ENCODE data around the gene ELF2.
A peak's percentile ranks its signal among the peaks of the same experiment; 100 is the strongest.
"Not testable (repeated sequence)": the region's sequence is repeated elsewhere in the genome, so short reads cannot be mapped to it uniquely, and the experiment has no call there.

ELF2 gene

DNA sequence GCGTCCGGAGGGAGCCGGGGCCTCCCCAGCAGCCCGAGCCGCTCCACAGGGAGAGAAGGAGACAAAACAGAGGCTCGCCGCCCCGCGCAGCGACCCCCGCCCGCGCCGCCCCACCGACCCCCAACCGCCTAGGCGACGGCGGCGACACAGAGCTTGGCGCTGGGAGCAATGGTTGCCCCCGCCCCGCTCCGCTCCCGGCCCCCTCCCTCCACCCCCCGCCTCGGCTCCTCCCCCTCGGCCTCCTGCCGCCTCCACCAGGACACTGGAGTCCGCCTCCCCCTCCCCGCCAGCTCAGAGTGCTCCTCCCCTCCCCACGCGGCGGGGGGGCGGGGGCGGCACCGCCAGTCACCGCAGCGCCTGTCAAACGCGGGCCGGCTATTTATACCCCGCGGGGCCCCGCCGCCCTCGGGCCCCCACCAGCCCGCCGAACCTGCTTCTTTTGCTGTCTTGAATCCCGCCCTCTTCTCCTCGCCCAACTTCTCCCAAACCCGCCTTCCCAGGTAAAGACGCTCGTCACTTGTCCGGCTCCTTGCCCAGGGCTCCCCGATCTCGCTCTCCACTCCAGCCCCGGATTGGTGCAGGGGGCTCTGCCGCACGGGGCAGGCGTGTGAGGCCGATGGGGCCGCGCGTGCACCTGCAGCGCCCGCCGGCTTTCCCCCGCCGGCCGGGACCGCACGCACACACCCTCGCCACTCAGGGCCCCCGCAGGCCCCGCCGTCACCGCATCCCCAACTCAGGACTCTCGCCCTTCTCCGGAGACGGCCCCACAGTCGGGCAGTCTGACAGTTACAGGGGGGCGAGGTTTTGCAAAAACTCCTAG is at the start of gene ELF2:
TSS of gene ELF2 (minus strand) at position 170 of the 820 bp plus-strand sequence. CDS start 39,517 bp downstream, outside the sequence.
- DNase-seq, result peak; percentile 89 to 92

DNA sequence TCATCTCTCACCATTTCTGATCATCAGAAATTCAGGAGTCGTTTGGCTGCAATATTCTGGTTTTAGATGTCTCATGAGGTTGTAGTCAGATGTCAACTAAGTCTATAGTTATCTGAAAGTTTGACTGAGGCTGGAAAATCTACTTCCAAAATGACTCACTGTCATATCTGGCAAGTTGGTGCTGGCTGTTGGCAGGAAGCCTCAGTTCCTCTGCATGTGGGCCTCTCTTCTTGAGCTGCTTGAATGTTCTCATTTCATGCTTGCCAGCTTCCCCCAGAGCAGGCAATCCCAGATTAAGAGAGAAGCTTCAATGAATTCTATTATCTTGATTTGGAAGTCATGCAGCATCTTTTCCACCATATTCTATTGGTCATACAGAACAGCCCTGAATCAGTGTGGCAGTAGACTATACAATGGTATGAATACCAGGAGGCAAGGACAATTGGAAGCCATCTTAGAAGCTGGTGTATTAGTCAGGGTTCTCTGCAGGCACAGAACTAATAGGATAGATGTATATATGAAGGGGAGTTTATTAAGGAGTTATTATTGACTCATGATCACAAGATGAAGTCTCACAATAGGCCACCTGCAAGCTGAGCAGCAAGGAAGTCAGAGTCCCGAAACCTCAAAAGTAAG is 46.8 kb upstream of the ELF2 start:
- no peak for DNase-seq

DNA sequence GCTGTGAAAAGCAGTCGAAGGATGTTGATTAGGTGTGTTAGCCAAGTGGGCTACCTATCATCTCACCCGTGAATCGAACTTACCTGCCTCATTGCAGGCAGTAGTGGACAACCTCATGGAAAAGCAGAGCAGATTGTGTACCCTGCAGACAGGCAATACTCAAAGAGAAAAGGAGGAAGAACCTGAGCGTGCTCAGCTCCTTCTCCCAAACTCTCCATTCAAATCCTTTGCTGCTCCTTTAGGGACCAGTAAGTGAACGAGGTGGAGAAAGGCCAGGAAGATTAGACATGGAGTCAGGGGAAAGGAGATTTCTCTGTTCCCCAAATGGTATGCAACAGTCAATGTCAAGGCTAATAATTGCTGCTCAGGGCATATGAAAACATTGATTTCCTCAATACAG is 45.2 kb upstream of the ELF2 start:
- DNase-seq, result no peak

DNA sequence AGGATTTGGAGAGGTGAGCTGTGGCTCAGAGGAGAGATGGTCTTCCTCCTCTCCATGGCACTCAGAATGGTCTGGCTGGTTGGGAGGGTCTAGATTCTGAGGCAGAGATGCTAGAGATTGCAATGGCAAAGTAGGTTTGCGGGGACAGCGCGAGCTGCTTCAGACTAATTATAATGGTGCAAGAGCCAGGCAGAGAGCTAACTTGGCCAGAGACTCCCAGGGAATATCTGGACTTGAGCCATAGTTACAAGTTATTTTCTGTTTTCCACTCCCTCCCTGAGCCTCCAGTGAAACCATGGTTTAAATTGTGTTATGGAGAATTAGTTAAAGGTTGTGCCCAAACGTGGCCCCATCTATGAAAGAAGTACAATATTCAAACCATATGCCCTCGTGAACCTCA is 44.7 kb upstream of the ELF2 start:
- DNase-seq, result no peak

DNA sequence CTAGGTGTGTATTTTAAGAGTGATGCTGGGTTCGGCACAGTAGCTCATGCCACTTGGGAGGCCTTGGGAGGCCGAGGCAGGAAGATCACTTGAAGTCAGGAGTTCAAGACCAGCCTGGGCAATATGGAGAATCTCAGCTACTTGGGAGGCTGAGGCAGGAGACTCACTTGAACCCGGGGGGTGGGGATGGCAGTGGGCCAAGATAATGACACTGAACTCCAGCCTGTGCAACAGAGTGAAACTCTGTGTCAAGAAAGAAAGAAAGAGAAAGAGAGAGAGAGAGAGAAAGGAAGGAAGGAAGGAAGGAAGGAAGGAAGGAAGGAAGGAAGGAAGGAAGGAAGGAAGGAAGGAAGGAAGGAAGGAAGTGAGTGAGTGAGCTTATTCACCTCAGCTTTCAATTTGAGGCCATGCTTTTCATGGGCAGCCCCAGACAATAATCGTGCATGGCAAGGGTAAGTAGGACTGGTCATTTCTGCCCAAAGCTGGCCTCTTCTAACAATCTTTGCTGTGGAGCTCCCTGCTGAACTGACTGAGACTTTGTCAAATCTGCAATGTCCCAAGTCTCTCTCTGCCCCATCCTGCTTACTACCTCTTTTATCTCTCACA is 42.5 kb upstream of the ELF2 start:
- no peak for DNase-seq

DNA sequence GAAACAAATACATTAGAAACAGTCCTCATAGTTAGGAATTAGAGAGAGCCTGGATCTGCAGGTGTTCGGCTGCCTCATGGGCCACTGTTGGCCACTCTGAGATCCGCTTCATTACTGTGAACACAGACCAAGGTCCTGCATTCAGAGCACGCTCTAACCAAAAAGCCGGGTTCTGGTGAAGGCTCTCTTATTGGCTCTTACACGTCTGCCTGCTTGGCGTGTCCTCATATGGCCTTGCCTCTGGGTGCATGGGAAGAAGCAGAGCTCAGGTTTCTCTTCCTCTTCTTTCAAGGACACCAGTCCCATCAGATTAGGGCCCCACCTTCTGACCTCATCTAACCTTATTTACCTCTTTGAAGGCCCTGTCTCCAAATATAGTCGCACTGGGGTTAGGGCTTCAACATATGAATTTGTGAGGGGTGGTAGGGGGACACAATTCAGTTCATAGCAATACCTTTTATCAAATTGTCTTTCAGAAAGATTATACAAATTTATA is 37.1 kb upstream of the ELF2 start:
- DNase-seq, result peak; percentile 10 to 72

DNA sequence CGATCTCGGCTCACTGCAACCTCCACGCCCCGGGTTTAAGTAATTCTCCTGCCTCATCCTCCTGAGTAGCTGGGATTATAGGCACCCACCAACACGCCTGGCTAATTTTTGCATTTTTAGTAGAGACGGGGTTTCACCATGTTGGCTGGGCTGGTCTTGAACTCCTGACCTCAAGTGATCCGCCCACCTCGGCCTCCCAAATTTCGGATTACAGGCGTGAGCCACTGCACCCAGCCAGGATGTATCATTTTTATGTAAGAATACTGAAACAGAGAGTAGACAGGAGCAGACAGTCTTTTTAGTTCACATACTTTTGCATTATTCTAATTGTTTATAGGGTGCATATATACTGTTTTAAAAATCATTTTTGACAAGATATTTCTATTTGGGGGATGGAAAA is 36.6 kb upstream of the ELF2 start:
- DNase-seq, result not testable (repeated sequence)

DNA sequence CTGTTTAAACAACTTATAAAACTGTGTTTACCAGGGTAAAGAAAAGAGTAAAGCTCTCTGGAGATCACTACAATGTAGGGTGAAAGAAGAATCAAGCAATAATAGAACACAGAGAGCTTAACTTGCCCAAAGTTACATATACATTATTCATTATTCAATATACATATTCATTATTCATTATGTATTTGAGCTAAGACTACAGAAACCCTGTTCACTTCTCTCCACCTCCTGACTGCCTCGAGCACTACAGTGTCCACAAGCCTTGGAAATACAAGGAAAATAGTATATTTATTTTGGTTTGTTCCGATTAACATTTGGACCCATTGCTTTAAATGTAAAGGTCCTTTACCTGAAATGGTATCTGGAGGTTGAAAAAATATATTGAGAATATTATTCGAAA is 35.9 kb upstream of the ELF2 start:
- DNase-seq, result no peak

DNA sequence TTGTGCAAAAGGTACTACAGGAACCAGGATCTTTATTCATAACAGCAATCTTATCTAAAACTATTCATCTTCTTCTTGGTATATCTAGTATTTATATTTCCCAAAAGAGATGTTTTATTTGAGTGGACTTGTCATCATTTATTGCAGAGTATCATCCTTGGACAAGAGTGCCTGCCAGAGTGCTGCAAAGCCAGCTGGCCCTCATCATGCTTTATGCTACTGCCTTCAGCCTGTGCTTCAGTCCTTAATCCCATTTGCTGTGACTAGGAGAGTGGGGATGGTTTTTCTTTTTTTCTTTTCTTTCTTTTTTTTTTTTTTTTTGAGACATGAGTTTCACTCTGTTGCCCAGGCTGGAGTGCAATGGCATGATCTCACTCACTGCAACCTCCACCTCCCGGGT is 33.5 kb upstream of the ELF2 start:
- no peak for DNase-seq

DNA sequence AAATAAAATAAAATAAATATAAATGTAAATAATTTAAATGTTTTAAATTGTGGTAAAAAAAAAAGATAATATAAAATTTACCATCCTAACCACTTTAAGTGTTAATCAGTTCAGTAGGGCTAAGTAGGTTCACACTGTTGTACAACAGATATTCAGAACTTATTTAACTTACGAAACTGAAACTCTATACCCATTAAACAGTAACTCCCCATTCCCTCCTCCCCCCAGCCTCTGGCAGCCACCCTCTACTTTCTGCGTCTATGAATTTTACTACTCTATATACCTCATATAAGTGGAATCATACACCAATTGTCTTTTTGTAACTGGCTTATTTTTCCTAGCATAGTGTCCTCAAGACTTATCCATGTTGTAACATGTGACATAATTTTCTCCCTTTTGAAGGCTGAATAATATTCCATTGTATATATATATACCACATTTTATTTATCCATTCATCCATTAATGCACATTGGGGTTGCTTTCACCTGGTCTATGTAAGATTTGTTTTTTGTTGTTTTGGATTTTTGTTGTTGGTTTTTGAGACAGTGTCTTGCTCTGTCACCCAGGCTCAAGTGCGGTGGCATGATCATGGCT is 32.5 kb upstream of the ELF2 start:
- DNase-seq, result no peak

DNA sequence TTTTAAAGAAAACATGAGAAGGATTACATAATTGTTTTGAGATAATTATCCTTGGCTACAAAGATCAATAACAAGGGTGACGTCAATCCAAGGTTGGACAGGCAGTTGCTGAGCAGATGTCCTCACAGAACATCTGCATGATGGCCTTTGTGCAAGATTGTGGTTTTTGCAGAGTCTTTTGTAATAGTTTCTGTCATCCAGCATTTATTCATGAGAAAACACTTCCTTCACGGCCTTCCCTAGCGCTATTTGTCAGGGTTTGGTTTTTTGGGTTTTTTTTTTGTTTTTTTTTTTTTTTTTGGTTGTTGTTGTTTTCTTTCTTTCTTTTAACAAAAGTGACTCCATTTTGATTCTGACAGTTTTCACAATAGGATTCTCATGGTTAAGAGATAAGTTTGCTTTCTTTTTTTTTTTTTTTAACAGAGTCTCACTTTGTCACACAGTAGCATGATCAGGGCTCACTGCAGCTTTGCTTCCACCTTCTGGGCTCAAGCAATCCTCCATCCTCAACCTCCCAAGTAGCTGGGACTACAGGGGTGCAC is 31.5 kb upstream of the ELF2 start:
- DNase-seq, result peak; percentile 24 to 73

DNA sequence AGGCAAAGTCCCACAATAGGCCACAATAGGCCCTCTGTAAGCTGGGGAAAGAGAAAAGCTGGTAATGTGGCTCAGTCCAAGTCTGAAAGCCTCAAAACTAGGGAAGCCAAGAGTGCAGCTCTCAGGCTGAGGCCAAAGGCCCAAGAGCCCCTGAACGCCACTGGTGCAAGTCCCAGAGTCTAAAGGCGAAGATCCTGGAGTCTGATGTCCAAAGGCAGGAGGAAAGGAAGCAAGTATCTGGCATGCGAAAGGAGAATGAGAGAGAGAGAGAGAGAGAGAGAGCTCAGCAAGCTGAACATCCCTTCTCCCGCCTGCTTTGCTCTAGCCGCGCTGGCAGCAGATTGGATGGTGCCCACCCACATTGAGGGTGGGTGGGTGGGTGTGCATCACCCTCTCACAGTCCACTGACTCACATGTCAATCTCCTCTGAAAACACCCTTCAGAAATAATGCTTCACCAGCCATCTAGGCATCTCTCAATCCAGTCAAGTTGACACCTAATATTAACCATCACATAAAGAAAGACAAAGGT is 30.9 kb upstream of the ELF2 start:
- no peak for DNase-seq

DNA sequence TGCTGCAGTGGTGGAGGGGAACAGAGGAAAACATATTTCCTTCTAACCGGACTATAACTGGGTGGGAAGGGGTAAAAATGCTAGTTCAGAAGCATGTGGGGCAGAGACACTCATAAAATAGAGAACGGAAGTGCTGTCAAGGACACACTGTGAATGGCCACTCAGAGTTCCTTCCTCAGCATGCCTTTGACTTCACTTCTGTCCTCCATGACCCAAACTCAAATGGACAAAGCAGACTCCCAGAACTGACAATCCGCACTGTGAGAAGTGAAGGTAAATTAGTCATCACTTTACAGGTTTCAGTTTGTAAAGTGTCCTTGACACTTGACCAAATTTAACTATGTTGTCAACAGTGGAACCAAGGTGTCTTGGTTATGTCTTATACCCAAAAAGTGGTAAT is 30.2 kb upstream of the ELF2 start:
- no peak for DNase-seq

DNA sequence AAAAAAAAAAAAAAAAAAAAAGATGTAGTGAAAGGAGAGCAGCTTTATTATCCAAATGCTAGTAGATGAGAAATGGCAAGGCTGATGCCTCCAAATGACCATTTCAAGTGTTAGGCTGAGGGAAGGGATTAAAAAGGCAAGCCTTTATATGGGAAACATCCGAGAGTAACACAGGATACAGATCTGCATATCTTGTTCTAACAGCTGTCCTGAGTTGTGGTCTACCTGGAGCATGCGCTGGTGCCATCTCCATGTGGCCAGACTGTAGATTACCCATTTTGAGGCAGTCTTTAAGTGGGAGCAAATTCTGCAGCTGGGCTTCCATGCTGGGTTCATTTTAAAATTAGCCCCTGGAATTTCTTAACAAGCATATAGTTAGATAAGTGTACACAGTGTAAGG is 26.0 kb upstream of the ELF2 start:
- DNase-seq, result no peak

DNA sequence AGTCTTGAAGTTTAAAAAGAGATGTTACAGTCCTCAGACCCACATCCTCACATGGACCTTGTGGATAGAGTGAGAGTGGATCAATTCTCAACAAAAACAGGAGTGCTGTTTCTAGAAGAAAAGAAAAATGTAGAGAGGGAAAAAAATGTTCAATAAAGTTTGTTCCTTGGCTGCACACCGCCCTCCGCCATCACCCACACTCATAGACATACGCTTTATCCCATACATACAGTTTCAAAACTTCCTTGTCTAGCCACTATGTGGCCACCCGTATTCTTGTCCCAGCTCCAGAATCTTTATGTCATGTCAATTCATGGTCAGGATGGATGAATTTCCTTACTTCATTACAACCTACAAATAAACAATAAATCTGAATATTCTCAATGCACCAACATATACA is 23.5 kb upstream of the ELF2 start:
- DNase-seq, result no peak

DNA sequence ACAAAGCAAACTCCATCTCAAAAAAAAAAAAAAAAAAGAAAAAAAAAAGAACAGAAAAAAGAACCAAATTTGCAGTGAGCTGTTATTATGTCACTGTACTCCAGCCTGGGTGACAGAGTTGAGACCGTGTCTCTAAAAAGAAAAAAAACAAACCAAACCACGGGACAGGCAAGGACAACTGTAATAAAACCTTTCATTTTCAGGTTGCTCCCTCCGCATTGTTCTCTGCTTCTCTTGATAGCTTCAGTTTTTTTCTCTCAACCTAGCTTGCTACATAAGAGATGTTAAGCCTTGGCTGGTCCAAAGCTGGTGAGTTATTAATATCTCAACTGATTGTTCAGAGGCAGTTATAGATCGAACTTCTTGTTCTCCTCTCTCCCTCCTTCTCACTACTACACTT is 23.1 kb upstream of the ELF2 start:
- DNase-seq, result no peak

DNA sequence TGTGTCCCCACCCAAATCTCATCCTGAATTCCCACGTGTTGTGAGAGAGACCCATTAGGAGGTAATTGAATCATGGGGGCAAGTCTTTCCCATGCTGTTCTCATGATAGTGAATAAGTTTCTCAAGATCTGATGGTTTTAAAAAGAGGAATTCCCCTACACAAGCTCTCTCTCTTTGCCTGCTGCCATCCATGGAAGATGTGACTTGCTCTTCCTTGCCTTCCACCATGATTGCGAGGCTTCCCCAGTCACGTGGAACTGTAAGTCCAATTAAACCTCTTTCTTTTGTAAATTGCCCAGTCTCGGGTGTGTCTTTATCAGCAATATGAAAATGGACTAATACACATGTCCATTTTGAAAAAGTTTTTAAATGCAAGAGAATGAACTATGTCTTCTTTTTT is 20.2 kb upstream of the ELF2 start:
- DNase-seq, result not testable (repeated sequence)

DNA sequence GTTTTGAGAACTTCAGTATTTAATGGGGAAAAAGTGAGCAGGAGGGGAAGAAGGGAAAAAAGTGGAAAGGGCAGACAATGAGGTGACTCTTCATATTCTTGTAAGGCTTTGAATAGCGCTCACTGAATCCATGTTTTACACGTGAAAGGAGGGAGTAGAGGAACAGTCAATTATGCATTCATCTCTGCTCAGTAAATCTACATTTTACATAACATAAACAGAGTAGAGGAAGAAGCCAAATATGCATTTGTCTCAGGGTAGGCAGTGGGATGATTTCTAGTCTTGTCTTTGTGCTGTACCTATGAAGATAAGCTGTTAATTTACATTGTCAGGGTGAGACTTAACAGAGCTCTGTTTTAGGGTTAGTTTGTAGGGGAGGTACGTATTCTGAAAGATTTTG is 19.4 kb upstream of the ELF2 start:
- no peak for DNase-seq

DNA sequence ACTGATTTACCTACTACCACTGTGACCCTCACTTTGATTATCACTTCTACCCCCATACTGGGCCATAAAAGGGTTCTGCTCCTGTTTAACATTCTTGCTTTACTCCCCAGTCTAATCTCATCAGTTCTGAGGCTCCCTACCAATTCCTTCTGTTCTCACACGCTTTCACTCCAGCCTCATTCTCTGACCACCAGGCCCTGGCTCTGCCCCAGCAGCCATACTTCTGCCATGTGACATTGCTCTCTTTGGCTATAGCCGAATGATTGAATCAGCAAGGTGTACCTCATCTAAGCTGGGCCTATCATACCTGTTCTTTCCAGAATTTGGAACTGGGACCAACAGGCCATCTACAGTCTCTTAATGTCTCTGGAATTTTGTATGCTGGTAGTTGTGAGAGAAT is 14.4 kb upstream of the ELF2 start:
- no peak for DNase-seq

DNA sequence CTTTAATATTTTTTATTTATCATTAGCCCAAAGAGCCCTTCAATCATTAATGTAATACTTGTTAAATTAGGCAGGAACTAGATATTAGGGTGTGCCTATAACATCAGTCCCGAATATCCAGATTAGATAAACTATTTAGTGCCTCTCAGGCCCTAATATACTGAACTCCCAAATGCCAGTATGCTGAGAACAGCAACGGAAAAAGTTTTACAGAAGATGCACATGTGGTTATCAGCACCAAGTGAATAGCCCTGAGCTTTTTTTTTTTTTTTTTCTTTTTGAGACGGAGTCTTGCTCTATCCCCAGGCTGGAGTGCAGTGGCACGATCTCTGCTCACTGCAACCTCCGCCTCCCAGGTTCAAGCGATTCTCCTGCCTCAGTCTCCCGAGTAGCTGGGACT is 13.0 kb upstream of the ELF2 start:
- no peak for DNase-seq

DNA sequence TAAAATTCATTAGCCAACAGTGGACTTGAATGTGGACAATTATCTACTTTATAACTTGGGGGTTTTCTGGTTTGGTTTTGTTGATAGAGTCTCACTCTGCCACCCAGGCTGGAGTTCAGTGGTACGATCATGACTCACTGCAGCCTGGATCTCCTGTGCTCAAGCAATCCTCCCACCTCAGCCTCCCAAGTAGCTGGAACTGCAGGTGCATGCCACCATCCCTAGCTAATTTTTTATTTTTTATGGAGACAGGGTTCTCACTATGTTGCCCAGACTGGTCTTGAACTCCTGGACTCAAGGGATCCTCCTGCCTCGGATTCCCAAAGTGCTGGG is 12.4 kb upstream of the ELF2 start:
- DNase-seq, result peak in 1 of 2 donors; percentile 10

DNA sequence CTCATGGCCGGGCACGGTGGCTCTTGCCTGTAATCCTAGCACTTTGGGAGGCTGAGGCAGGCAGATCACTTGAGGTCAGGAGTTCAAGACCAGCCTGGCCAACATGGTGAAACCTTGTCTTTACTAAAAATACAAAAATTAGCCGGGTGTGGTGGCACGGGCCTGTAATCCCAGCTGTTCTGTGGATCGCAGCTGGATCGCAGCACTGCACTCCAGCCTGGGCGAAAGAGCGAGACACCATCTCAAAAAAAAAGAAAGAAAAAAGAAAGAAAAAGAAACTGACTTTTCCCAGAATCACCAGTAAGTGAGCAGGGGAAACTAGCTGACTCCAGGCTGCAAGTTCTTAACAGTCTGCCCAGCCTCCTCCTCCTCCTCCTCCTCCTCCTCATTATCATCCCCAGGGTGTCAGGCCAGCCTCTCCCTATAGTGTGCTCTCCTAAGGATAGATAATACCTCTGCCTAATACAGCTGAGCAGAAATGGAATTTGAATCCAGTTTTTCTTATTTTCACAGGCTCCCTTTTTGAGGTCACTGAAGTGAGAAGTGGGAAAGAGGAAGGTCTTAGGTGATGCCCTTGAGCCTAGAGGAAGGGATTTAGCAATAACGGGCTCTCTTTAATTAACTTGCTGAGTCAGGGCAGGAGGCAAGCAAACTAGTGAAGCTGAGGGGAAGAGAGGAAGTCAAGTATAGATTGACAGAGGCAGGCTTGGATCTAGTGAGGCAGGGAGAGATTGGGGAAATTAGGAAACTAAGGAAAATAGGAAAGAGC is 11.8 kb upstream of the ELF2 start:
- DNase-seq, result peak in 1 of 2 donors; percentile 33

Data from CD4-positive, alpha-beta T cell treated with Interleukin-1 beta for 1 hour (primary cell).